Right lung (tissue), 5 donors: ENCODE measurements around the gene TMEM158. TPM values are rescaled to one million over a fixed set of nuclear protein-coding genes. Genes with fewer than 3 reads are reported as not detected.

Experiments
- DNase-seq, 2 donors: peaks; one replicate each; pipeline ENCODE4 v3.0.0-alpha.2; 2013
- polyA plus RNA-seq, 5 donors: library from polyadenylated mRNA; unstranded; fragments of 120-200 nt; gene quantifications; one replicate each; pipeline versions ENCODE4 v1.2.1 to v1.2.3, GENCODE V29; 2013; ENCODE audit warnings: inconsistent platforms in 1 of 5, low replicate concordance in 1 of 5; ENCODE audit not compliant: insufficient read length in 5 of 5, insufficient read depth in 1 of 5

Gene TMEM158
- polyA plus RNA-seq, 5 donors = 1.7 to 3.4 (median 2.0) TPM

DNA sequence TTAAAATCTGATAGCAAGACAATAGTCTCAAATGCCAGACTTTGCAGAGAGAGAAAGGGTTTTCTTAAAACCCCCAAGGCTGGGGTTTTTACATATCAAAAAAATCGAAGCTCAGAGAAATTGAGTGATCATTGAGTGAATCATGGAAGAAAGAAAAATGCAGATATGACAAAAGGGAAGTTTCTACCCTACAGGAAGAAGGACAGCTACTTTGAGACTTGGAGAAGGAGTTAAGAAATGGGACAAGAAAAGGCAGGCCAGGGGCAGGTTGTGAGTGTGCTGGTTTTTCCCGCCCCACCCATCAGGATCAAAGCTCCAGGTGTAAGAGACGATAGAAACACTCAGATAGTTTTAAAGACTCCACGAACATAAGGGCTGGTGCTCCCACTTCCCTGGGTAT lies 18.6 kb downstream of the TMEM158 start:
- DNase-seq = no peak

DNA sequence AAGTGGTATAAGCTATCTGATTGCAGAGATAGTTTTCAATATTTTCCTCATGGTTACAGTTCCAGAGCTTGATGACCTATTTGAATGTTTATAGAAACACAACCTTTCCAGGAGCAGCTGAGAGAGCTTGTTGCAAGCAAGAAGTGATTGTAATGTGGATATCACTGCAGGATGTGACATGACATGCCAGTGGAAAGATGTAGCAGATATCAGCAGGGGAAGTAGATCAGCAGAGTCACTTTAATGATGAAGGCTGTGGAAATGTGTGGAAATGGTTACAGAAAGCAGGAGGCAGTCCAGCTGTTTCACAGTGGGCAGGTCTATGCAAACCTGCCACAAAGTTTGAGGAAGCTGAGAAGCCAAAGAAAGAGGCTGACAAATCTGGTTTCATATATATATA lies 21.0 kb downstream of the TMEM158 start:
- DNase-seq = no peak

DNA sequence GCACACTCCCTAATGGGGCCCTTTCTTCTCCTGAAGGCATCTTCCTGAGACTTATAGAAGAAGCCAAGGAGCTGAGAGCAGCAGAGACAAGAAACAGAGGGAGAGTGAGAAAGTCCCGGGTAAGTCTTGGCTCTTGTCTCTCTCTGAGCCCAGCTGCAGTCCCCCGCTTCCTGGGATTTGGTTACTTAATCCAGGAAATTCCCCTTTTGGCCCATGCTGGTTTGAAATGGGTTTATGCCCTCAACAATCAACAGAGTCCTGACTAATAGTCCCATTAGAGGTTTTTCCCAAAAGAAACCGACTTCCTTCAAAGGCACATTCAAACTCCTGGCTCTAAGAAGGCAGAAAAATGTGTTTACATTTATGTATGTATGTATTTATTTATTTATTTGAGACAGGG lies 22.0 kb downstream of the TMEM158 start:
- no peak for DNase-seq

DNA sequence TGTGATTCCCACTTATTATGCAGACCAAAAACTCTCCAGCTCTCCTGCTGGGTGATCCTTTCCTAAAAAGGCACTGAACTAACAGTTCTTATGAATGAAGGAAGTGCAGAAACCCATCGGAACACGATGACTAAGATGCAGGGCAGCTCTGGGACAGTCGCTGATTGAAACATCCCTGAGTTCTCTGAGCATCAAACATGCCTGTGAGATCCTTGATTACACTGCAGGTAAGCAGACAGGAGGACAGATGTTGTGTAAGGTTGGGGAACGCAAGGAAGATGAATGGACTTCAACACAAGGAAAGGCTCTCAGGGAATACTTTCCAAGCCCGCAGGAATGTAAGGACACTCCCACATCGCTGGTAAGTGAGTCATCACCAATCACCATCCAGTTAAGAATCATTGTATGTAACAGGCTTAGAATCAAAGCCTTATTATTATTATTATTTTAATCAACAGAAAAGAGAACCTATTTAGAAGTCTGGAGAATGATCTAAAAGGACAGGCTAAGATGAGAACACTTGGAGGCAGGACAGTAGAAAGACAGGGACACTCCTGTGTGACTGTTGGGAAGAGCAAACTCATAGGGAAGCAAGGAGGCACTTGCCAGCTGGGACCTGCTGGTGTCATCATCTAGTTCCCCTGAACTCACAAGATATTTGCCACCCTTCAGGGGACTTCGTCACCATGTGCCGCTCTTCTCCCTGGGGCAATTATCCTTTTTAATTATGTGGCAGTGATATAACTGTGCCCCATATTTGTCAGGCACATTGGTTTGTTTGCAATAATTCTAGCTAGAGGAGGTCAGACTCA lies 26.0 kb downstream of the TMEM158 start:
- DNase-seq = no peak

DNA sequence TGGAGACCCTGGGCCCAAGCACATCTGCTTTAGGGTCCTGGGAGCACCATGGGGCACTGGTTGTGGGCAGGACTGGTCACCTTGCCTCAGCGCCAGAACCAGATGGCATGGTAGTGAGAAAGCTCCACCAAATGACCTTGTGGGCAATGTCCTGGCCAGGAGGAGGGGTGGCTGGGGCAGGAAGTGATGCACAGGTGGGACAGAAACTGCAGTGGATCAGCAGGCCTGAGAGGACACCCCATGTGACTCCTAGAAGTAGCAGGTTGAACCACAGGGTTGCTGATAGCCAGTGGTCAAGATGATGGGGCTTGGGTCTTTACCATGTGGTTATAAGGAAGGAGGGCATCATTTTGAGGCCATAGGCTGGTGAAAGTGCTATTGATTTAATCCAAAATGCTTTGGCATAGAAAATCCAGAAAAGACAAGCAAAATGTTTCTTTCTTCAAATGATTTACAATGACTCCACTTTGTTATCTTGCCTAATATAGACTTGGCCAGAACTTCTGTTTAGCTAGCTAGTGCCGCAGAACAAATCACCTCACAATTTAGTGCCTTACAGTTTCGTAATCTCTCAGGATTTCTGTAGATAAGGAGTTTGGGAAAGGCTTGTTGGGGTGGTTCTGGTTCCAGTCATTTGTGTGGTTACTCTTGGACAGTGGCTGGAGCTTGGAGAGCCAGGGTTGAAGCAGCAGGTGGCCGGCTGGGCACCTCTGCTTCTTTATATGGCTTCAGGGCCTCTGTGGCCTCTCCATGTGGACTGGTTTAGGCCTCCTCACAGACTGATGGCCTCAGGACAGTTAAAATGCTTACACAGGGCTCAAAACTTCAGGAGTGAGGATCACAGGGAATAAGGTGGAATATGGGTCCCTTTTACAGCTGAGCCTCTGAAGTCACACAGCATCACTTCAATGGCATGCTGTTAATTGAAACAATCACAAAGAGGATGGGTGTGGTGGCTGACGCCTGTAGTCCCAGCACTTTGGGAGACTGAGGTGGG lies 27.5 kb downstream of the TMEM158 start:
- DNase-seq = no peak

DNA sequence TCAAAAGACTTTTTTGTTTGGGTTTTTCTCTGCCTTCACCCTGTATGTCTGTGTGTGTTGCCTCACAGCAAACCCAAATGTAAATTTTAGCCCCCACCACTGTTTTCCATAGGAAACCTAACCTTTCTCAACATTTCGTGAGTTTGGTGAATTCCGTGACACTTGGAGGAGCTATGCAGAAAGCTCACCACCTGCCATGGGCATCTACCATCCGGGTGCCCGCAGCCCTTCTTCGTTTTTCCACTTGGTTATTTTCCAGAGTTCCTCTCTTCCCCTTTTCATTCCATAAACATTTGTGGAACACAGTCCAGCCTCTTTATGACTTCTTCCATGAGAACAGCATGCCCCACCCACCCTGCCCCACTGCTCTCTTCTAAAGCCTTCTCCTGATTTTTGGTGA lies 31.3 kb downstream of the TMEM158 start:
- DNase-seq = no peak

DNA sequence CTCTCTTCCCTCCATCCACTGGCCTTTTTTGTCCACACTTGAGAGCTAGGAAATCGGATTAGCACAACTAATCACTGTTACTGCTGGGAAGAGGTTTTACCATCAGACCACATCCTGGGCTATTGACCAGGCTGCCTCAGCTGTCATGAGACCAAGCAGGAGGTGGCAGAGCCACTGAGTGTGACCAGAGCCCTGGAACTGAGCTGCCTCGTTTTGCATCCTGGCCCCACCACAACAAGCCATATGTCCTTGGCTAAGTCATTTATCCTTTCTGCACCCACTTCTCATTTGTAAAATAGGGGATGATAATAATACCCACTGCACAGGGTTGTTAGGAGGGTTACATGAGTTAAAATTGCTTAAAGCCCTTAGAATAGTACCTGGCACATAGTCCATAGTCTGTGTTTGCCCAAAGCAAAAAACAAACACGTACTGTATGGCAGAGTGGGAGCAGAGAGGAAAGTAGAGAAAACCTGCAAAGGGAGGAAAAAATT lies 34.1 kb downstream of the TMEM158 start:
- no peak for DNase-seq

DNA sequence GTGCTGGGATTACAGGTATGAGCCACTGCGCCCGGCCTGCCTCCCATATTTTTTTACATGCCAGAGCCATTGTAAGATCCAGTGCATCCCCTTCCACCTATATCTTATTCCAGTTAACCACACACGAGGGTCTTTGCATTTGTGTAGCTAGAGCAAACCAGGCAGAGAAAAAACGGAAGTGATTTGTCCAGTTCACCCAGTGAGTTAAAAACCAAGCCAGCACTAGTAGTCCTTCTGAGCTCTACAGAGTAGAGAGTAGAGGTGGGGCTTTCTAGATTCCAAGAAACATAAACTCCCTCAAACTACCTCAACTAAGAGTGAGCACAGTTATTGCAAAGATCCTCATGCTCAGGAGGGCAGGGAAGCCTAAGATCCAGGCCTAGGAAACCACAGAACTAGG lies 34.7 kb downstream of the TMEM158 start:
- no peak for DNase-seq

DNA sequence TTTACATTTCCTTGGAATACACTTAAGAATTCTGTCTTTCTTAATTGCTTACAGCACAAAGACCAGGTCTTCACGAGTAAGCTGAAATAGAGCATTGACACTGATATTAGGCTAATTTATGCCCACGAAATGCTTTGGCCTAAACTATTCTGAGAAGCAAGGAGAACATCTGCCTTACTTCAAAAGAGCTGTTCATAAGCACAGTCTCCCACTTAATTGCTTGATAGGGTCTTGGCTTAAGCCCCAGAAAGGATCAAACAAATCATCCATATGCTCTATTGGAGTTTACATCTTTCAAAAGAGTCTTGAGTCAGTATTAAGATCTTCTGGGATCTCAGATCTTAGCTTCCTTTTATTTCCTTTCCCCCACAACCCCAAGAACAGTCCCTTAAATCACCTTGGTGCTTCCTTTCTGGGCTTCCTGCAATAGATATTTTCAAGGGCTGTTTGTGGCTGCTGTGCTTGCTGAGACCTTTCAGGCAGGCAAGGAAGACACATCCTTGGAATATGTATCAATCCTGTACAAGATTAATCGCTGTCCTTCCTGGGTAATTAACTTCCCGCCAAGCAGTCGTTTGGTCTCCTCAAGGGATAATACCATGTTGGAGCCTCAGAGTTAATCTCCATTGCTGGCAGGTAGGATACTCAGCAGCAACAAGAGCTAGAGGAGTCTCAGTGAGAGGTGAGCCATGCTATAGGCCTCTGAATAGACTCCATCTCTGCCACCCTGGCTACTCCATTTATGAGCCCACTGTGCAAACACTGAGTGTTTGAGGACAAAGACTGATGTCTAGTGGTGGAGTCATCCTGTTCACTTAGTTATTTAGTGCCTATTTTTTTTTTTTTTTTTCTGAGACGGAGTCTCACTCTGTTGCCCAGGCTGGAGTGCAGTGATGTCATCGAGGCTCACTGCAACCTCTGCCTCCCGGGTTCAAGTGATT lies 37.1 kb downstream of the TMEM158 start:
- peak; percentile 44 to 59 for DNase-seq

DNA sequence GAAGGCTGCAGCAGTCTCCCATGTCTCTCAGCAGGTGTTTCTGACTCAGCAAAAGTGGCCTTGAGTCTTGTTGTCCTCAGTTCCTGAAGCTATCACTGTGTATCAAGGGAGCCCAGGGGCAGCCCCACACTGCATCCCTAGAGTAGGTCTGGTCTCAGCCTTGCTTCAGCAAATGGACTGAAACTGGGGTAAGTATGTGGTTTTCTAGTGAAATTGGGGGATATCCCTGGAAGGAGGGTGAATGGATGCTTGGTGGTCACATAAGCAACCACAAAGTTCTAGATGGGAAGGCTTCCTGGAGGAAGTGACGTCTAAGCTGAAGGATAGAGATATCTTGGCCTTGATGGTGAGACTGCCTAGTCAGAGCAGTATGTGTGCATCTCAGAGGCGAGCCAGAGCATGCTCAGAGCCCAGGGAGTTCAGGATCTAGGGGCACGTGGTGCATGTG lies 38.4 kb downstream of the TMEM158 start:
- DNase-seq = no peak

DNA sequence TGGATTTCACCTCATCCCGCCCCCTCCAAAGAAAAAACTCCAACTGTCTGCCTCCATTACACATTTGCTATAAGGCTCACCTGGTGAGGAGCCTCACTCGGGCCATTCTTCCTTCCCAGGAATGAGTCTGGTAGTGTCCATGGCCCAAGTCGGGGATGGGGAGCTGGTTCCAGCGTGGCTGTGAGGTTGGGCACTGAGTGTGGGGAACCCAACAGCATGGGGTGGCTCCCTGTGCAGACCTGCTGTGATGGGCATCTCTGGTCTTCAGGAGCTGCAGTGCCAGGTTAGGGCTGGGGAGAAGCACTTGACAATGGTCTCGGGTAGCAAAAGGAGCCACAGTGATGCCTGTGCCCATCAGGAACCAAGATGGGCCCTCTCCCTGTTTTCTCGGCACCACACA lies 39.2 kb downstream of the TMEM158 start:
- DNase-seq = no peak

DNA sequence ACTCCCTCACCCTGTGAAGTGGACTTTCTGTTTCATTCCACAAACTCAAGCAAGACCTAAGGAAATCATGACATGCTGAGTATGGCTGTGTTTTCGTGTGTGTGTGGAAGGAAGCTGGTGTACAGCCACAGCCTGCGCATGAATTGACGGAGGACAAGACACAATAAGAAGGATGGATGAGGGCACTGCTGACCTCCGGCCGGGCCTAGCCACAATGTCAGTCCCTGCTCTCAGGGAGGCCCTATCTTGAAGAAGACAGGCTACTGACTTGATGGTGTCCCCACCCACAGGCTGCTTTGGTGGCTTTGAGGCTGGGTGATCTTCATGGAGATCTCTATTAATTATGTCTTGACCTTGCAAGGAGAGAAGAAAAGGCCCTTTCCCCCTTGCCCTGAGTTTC lies 40.6 kb downstream of the TMEM158 start:
- DNase-seq = no peak

DNA sequence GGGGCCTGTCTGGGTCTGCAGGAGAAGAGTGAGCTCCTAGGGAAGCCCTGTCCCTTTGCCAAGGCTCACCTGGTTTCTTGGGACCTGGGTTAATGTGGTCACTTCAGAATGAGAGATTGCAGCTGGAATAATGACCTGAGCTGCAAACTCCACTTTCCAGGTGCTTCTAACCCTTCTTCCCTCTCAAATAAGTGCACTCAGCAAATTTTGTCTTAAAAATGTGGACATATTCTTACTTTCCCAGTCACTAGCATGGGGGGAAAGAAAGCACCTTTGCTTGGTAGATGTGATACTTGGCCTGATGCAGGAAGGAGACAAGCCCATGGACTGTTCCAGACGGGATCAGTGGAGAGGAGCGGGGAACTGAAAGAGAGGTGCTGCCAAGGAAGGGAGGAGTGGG lies 41.0 kb downstream of the TMEM158 start:
- DNase-seq = no peak

DNA sequence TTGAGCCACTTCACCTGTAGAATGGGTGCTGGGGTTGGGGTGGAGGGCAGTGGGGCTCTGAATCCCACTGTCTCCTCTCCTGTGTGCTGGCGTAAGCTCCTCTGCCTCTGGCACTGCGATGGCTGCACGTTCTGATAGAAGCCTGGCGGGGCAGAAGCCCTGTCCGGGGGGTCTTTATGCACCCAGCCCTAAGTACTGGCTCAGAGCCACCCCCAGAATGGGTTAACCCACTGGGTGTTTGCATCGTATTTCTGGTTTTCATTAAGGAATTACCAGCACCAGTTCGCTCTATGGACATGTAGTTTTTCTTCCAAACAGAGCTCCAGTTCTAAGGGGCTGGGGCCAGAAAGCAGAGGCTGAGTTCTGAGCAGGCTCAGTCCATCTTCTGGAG lies 42.2 kb downstream of the TMEM158 start:
- DNase-seq = no peak

DNA sequence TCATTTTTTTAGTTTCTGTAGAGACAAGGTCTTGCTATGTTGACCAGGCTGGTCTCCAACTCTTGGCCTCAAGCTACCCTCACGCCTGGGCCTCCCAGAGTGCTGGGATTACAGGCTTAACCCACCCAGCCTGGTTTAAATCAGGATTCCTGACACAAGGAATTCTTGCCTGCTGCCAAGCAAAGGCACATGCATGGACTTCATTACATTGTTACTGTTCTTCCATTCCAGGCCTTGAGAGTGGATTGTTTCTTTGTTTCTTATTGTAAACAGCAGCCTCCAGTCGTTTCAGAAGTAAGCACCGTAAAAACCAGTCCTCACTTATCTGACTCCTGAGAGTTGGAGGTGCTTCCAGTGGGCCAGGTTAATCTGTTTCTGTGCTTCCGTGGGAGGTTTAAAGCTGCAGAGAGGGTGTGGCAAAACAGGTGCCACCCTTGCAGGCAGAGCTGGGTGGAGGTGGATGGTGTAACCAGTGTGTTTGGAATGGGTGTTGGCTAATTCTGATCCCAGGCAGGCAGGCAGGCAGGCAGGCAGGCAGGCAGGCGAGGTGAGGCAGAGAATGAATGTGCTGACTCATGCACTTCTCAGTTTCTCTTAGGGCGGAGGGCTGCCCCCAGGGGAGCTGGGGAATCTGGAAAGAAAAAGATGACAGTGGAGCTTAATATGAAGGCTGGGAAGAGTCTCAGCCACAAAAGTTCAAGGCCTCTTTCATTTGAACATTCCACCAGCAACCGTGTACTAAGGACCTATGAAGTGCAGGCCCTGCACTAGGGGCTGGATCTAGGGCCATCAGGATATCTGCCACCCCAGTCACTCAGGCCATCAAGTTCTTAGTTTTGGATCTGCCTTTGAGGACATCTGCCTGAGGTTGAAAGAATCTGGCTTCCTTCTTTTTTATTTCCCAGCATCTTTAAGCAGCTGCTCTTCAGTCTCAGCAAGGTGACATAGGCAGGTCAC lies 42.9 kb downstream of the TMEM158 start:
- no peak for DNase-seq

DNA sequence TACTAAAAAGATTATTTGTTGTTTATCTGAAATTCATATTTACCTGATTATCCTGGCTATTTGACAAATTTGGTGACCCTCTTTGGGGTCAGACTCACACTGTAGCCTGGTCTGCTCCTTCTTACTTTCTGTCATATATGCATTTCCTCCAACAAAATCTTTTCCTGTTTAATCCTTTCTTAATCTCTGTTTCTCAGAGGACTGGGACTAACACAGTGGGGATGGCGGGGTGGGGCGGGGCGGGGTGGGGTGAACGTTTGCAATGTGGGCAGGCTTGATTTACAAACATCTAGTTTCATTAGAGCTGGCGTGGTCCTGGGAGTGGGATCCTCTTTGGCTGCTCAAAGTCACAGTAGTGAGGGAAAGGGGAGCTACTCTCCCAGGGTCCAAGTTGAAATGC lies 44.6 kb downstream of the TMEM158 start:
- no peak for DNase-seq

DNA sequence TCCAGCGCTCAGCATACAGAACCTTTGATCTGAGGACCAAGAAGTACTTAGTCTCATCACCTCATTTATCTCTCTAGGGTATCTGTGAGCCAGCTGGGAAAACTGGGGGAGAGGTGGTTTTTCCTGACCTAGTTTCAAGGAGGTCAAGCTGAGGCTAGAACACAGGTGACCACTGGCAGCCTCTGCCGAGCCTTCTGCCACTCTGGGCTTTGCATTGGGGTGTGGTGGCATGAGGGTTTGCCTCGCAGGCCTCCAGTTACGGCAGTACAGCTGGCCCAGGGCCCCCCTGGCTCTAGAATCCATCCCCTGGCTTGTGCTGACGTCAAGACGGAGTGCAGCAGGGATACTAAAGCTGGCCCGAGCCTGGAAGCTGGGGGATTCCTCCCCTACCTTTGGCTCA lies 45.2 kb downstream of the TMEM158 start:
- DNase-seq = no peak

DNA sequence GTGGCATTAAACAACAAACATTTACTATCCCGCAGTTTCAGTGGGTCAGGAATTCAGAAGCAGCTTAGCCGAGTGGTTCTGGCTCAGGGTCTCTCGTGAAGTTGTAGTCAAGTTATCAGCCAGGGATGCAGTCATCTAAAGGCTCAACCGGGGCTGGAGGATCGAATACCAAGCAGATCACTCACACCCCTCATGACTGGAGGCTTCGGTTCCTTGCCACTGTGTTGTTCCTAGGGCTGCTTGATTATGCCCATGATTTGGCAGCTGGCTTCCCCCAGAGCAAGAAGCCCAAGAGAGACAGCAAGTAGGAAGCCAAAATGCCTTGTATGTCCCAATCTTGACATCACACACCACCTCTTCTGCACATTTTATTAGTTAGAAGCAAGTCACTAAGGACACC lies 46.0 kb downstream of the TMEM158 start:
- DNase-seq = no peak

DNA sequence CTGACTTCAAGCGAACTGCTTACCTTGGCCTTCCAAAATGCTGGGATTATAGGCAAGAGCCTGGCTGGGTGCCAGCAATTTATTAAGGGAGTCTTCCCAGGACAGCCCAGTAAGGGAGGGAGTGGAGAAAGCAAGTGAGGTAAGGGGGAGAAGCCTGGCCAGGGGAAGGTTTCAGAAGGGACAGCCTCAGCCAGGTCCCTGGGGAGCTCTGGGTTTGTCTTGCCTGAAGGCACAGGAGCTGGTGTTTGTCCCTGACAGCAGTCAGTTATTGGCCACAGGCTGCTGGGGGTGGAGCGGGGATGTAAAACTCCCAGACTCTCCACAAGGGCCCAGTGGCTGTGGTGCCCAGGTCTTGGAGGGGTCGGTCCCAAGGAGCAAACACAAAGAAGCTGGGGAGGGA lies 46.9 kb downstream of the TMEM158 start:
- DNase-seq = no peak
